Endothelial cell of umbilical vein (primary cell): Measurements from ENCODE around the gene CDC42SE1. TPM values are rescaled to one million over a fixed set of nuclear protein-coding genes. Genes with fewer than 3 reads are reported as not detected.

Experiments used
- BruUV-seq: library from RNA; stranded (reverse); fragments of 400-500 nt; replicated peaks from 2 replicates; lab custom pipeline; 2021; lab: Mats Ljungman, UMichigan
- CTCF ChIA-PET: fragments of 300-600, 350-600 bp; sonication (Branson Sonifier 250); formaldehyde crosslinking; loops from one replicate; lab custom pipeline; 2021; ENCODE audit warnings: antibody characterized with exemption, inconsistent platforms; lab: Charles Lee
- POLR2A ChIA-PET: fragments of 300-600, 350-600 bp; sonication (Branson Sonifier 250); formaldehyde crosslinking; loops from one replicate; lab custom pipeline; 2021; ENCODE audit warnings: antibody characterized with exemption, inconsistent platforms; lab: Charles Lee
- DNase-seq: peaks from one replicate; pipeline ENCODE4 v3.0.0-alpha.2; 2011; ENCODE audit warnings: low read depth, low spot score
- FAIRE-seq: peaks from 2 replicates; lab custom pipeline; 2011; peaks lifted over from hg19 to GRCh38; lab: Jason Lieb, UNC
- H2AFZ ChIP-seq: 2 replicates; pipeline ENCODE4 v1.6.0; 2012; ENCODE audit warnings: low read depth, low read length, control low read depth, inconsistent platforms
- H3K27ac ChIP-seq: 2 replicates; pipeline ENCODE4 v1.5.1; 2011; ENCODE audit warnings: low read depth, mild to moderate bottlenecking, control low read depth, low read length, moderate library complexity; ENCODE audit not compliant: insufficient read depth
- H3K27me3 ChIP-seq, 2 experiments: 2 replicates each; pipeline versions ENCODE4 v1.6.0 to v1.6.1; 2011; ENCODE audit warnings: low read length in 2 of 2, mixed read lengths in 1 of 2; ENCODE audit not compliant: control insufficient read depth in 2 of 2, insufficient read depth in 2 of 2
- H3K36me3 ChIP-seq, 2 experiments: 2 replicates in 1 of 2; 3 replicates in 1 of 2; pipeline ENCODE4 v1.5.1; 2011; ENCODE audit warnings: low read length in 2 of 2, mild to moderate bottlenecking in 1 of 2, moderate library complexity in 1 of 2; ENCODE audit not compliant: control insufficient read depth in 2 of 2, insufficient read depth in 2 of 2; ENCODE audit errors: extremely low read depth in 1 of 2
- H3K4me1 ChIP-seq: 3 replicates; pipeline ENCODE4 v1.5.1; 2011; ENCODE audit warnings: mild to moderate bottlenecking, low read length; ENCODE audit not compliant: control insufficient read depth, insufficient read depth; ENCODE audit errors: extremely low read depth
- H3K4me2 ChIP-seq: 2 replicates; pipeline ENCODE4 v1.6.1; 2011; ENCODE audit warnings: low read length, control low read depth, mixed read lengths; ENCODE audit not compliant: insufficient read depth
- H3K4me3 ChIP-seq, 3 experiments: fragments of 200-600 bp in 1 of 3; sonication (generic), shearing (Covaris generic) in 1 of 3; replicated peaks in 1 of 3; 2 replicates each; pipeline ENCODE4 v1.5.1; 2011 to 2016; ENCODE audit warnings: control low read depth in 3 of 3, low read length in 3 of 3, mild to moderate bottlenecking in 2 of 3, inconsistent platforms in 1 of 3, low read depth in 1 of 3, moderate library complexity in 1 of 3; ENCODE audit not compliant: insufficient read depth in 1 of 3
- H3K79me2 ChIP-seq: 2 replicates; pipeline ENCODE4 v1.6.0; 2012; ENCODE audit warnings: low read length, inconsistent platforms; ENCODE audit not compliant: control insufficient read depth, insufficient read depth
- H3K9ac ChIP-seq: replicated peaks from 2 replicates; pipeline ENCODE3; 2011; ENCODE audit warnings: low read length, control low read depth; ENCODE audit not compliant: insufficient read depth; ENCODE audit errors: extremely low read depth
- H3K9me1 ChIP-seq: replicated peaks from 3 replicates; pipeline ENCODE4 v1.6.0; 2011; ENCODE audit warnings: mild to moderate bottlenecking, low read length; ENCODE audit not compliant: control insufficient read depth, insufficient read depth; ENCODE audit errors: extremely low read depth
- H3K9me3 ChIP-seq: replicated peaks from 2 replicates; pipeline ENCODE4 v1.5.1; 2012; ENCODE audit warnings: low read length, inconsistent platforms; ENCODE audit not compliant: control insufficient read depth, insufficient read depth
- H4K20me1 ChIP-seq: replicated peaks from 2 replicates; pipeline ENCODE3; 2011; ENCODE audit warnings: mild to moderate bottlenecking, low read length; ENCODE audit not compliant: control insufficient read depth, insufficient read depth; ENCODE audit errors: extremely low read depth
- EZH2 ChIP-seq: IDR thresholded peaks from 2 replicates; pipeline ENCODE4 v1.6.1; 2012; ENCODE audit warnings: borderline replicate concordance, low read depth, mild to moderate bottlenecking, moderate library complexity, low read length, inconsistent platforms; ENCODE audit not compliant: severe bottlenecking
- FOS ChIP-seq: IDR thresholded peaks from 2 replicates; pipeline ENCODE4 v1.6.1; 2011; ENCODE audit warnings: mild to moderate bottlenecking, low read length, moderate library complexity, borderline replicate concordance; ENCODE audit not compliant: insufficient read depth
- GATA2 ChIP-seq: IDR thresholded peaks from 2 replicates; pipeline ENCODE4 v1.7.0; 2011; ENCODE audit warnings: low read depth, mild to moderate bottlenecking, moderate library complexity, mixed read lengths, low read length; ENCODE audit not compliant: insufficient read length, insufficient read depth
- JUN ChIP-seq: IDR thresholded peaks from 2 replicates; pipeline ENCODE4 v1.6.1; 2011; ENCODE audit warnings: borderline replicate concordance, low read depth; ENCODE audit not compliant: insufficient read length, insufficient read depth
- MYC ChIP-seq: IDR thresholded peaks from one replicate; pipeline ENCODE4 v1.6.1; 2011; ENCODE audit warnings: mild to moderate bottlenecking, low read depth, low read length
- POLR2A ChIP-seq: IDR thresholded peaks from 2 replicates; pipeline ENCODE4 v1.6.1; 2012; ENCODE audit warnings: low read depth, mild to moderate bottlenecking, control low read depth, low read length
- dilution Hi-C: fragments of 300-500 bp; cut with MboI; formaldehyde crosslinking; loops from one replicate; pipeline ENCODE4 v1.15.0; 2019; ENCODE audit warnings: low sequenced_read_pairs; ENCODE audit not compliant: extremely low pct_ligation_motif_present
- intact Hi-C: fragments of 100-400 bp; cut with micrococcal nuclease; formaldehyde crosslinking; loops from one replicate; pipeline ENCODE4 v1.10.0; 2022
- polyA plus RNA-seq, 4 experiments: library from polyadenylated mRNA; depleted of rRNA in 3 of 4; stranded (reverse) in 3 of 4; unstranded in 1 of 4; fragments of >200 nt; gene quantifications; 2 replicates each; pipeline versions ENCODE4 v1.2.1 to v1.2.3, GENCODE V29; 2011 to 2012; ENCODE audit warnings: missing spikeins in 1 of 4
- total RNA-seq: library from RNA; stranded (reverse); gene quantifications from 2 replicates; pipeline ENCODE4 v1.2.3, GENCODE V29; 2021
- TF ChIP-seq, protein P1 (sequence below): IDR thresholded peaks from 2 replicates; pipeline ENCODE4 v1.6.1; 2011; ENCODE audit not compliant: insufficient read depth, insufficient read length
- TF ChIP-seq, protein P2 (sequence below), 2 donors: IDR thresholded peaks; 1 replicate in 1 of 2; 2 replicates in 1 of 2; pipeline ENCODE4 v1.5.1; 2011; ENCODE audit warnings: low read length in 2 of 2, mild to moderate bottlenecking in 2 of 2, moderate library complexity in 2 of 2, control low read depth in 1 of 2, inconsistent platforms in 1 of 2, low read depth in 1 of 2; ENCODE audit not compliant: insufficient read depth in 1 of 2; ENCODE audit errors: extremely low read depth in 1 of 2

The CDC42SE1 gene
- total and polyA plus RNA-seq, 2 donors (not counting 3 experiments of a cell fraction or from before 2014, with no cell fraction given), result 59.6 to 85.9 TPM

GRCh38 chr1:151108331-151108730 is 48.9 kb upstream of the CDC42SE1 start:
- Histone ChIP-seq H3K9ac (no peak overlapping the region), H3K4me3 (no peak overlapping the region), H3K79me2 (no peaks in the 10 kb centered on the region), H3K9me3 (no peaks in the 10 kb centered on the region), H3K9me1 (no peaks in the 10 kb centered on the region), H3K4me2 (no peak overlapping the region), H3K27me3 (no peaks in the 10 kb centered on the region), H2AFZ (no peak overlapping the region), H4K20me1 (no peaks in the 10 kb centered on the region), H3K27ac (no peak overlapping the region), H3K4me1 (peaks cover 10% of the 10 kb centered on the region), H3K36me3 (no peaks in the 10 kb centered on the region)
- intact Hi-C loops (loop anchor here (10.0 kb wide), 1 partner anchor 236 kb away; the partner anchor contains the start of gene RFX5), dilution Hi-C loops (no loop called here)
- DNase-seq (no peak), FAIRE-seq (no peak)
- no peak for TF ChIP-seq POLR2A
- no peak for TF ChIP-seq EZH2
- TF ChIP-seq JUN, result no peak
- TF ChIP-seq, protein P1, sequence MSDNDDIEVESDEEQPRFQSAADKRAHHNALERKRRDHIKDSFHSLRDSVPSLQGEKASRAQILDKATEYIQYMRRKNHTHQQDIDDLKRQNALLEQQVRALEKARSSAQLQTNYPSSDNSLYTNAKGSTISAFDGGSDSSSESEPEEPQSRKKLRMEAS, result no peak
- no peak for TF ChIP-seq MYC
- no TSS peak for BruUV-seq
- ChIA-PET POLR2A (no interaction called here), CTCF (interaction anchor here (1.1 to 1.2 kb wide), 2 partner anchors 9 to 102 kb away, joined by 3 to 5 read pairs; partner anchors contain the start of gene MINDY1)

DNA sequence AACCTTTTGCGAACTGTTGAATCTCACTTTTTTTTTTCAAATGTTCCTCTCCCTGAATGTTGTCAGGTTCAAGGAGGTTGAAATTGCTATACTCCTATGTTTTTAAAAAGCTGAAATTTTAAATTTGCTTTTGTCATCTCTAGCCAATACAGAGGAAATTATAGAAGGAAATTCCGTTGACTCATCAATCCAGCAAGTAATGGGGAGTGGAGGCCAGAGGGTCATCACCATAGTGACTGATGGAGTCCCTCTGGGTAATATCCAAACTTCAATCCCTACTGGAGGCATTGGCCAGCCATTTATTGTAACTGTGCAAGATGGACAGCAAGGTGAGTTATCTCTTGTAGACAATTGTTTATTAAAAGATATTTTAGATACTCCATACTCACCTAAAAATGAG is 47.5 kb upstream of the CDC42SE1 start:
- Histone ChIP-seq H3K9ac (no peak overlapping the region), H3K27ac (peak overlapping the region; percentile 38), H3K4me3 (no peak overlapping the region), H3K27me3 (no peaks in the 10 kb centered on the region), H3K4me1 (peaks cover 10% of the 10 kb centered on the region), H3K9me1 (no peaks in the 10 kb centered on the region), H3K9me3 (no peaks in the 10 kb centered on the region), H2AFZ (no peak overlapping the region), H3K36me3 (no peaks in the 10 kb centered on the region), H4K20me1 (no peaks in the 10 kb centered on the region), H3K4me2 (peak overlapping the region; percentile 68), H3K79me2 (no peaks in the 10 kb centered on the region)
- ChIA-PET CTCF (interaction anchor here (0.9 to 12.7 kb wide), 4 partner anchors 41 to 145 kb away, joined by 3 to 623 read pairs (median 3); partner anchors contain the start of genes MINDY1 and TNFAIP8L2), POLR2A (interaction anchor here (0.7 kb wide), 1 partner anchor 599 kb away, joined by 4 read pairs; the partner anchor contains the start of gene ECM1)
- BruUV-seq, result no TSS peak
- intact Hi-C loops (loop anchor here (2.0 to 10.0 kb wide), 2 partner anchors 40 to 238 kb away; partner anchors contain the start of genes RFX5 and SEMA6C), dilution Hi-C loops (no loop called here)
- FAIRE-seq, result peak; percentile 91
- no peak for TF ChIP-seq EZH2
- TF ChIP-seq, protein P2, sequence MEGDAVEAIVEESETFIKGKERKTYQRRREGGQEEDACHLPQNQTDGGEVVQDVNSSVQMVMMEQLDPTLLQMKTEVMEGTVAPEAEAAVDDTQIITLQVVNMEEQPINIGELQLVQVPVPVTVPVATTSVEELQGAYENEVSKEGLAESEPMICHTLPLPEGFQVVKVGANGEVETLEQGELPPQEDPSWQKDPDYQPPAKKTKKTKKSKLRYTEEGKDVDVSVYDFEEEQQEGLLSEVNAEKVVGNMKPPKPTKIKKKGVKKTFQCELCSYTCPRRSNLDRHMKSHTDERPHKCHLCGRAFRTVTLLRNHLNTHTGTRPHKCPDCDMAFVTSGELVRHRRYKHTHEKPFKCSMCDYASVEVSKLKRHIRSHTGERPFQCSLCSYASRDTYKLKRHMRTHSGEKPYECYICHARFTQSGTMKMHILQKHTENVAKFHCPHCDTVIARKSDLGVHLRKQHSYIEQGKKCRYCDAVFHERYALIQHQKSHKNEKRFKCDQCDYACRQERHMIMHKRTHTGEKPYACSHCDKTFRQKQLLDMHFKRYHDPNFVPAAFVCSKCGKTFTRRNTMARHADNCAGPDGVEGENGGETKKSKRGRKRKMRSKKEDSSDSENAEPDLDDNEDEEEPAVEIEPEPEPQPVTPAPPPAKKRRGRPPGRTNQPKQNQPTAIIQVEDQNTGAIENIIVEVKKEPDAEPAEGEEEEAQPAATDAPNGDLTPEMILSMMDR (IDR thresholded peaks at IDR 0.05; ENCODE audit: extremely low read depth in 1 of 2, insufficient read depth in 1 of 2, low read depth in 1 of 2, low read length in 2 of 2), result no peak
- TF ChIP-seq GATA2, result no peak
- peak; percentile 67 for TF ChIP-seq FOS
- TF ChIP-seq JUN, result peak; percentile 64
- no peak for TF ChIP-seq MYC
- DNase-seq, result peak; percentile 73
